K562 (cell line): ENCODE data around the gene NUB1. TPM values are rescaled to one million over a fixed set of nuclear protein-coding genes. Genes with fewer than 3 reads are reported as not detected.

ENCODE experiments used
- ATAC-seq: fragments of 200-7000 bp; cut with Tn5 transposase; 3 replicates; pipeline ENCODE4 v1.9.1; 2020; ENCODE audit warnings: moderate library complexity
- BruUV-seq: library from RNA; stranded (reverse); fragments of 400-500 nt; replicated peaks from 2 replicates; lab custom pipeline; 2021; lab: Mats Ljungman, UMichigan
- CTCF ChIA-PET: fragments of 300-600 bp; formaldehyde crosslinking; extraction: SDS; loops from one replicate; lab custom pipeline; 2021; ENCODE audit warnings: low intra/inter-chr PET ratio; lab: Yijun Ruan, JAX
- POLR2A ChIA-PET: fragments of 300-600, 350-650 bp; sonication (Branson Sonifier 250); formaldehyde crosslinking; extraction: SDS; loops from one replicate; lab custom pipeline; 2021; ENCODE audit warnings: antibody characterized with exemption, inconsistent platforms; lab: Yijun Ruan, JAX
- DNase-seq, 4 experiments: peaks; one replicate each; pipeline versions ENCODE4 v3.0.0 to v3.0.0-alpha.2; 2011 to 2018; ENCODE audit warnings: low spot score in 3 of 4, mixed read lengths in 3 of 4; ENCODE audit errors: extremely low read depth in 1 of 4
- FAIRE-seq: peaks from 2 replicates; lab custom pipeline; 2011; peaks lifted over from hg19 to GRCh38; lab: Jason Lieb, UNC
- H2AFZ ChIP-seq: 2 replicates; pipeline ENCODE4 v1.6.0; 2011; ENCODE audit warnings: low read depth, low read length, control low read depth, inconsistent platforms
- H3K27ac ChIP-seq: fragments of 200-600 bp; 3 replicates; pipeline ENCODE4 v1.8.0; 2011; ENCODE audit warnings: low read depth, mild to moderate bottlenecking, control low read depth, inconsistent platforms, low read length, moderate library complexity, mixed read lengths; ENCODE audit errors: extremely low read depth
- H3K27me3 ChIP-seq, 2 experiments: fragments of 300-600 bp in 1 of 2; 2 replicates in 1 of 2; 3 replicates in 1 of 2; pipeline versions ENCODE4 v1.6.0 to v1.8.0; 2011; ENCODE audit warnings: inconsistent platforms in 2 of 2, low read length in 2 of 2, mild to moderate bottlenecking in 1 of 2, mixed read lengths in 1 of 2, moderate library complexity in 1 of 2; ENCODE audit not compliant: control insufficient read depth in 2 of 2, insufficient read depth in 2 of 2
- H3K36me3 ChIP-seq: fragments of 300-600 bp; 3 replicates; pipeline ENCODE4 v1.8.0; 2011; ENCODE audit warnings: mild to moderate bottlenecking, low read length, inconsistent platforms; ENCODE audit not compliant: control insufficient read depth, insufficient read depth
- H3K4me1 ChIP-seq, 2 experiments: fragments of 200-600 bp in 1 of 2; replicated peaks in 1 of 2; 2 replicates in 1 of 2; 3 replicates in 1 of 2; pipeline versions ENCODE4 v1.5.1 to v1.8.0; 2011; ENCODE audit warnings: inconsistent platforms in 2 of 2, low read length in 2 of 2, mild to moderate bottlenecking in 1 of 2, mixed read lengths in 1 of 2, moderate library complexity in 1 of 2; ENCODE audit not compliant: control insufficient read depth in 2 of 2, insufficient read depth in 2 of 2
- H3K4me2 ChIP-seq: 2 replicates; pipeline ENCODE4 v1.6.1; 2011; ENCODE audit warnings: low read length, control low read depth, inconsistent platforms, mixed read lengths; ENCODE audit not compliant: insufficient read depth
- H3K4me3 ChIP-seq: fragments of 200-600 bp; sonication (generic), shearing (Covaris generic); 2 replicates; pipeline ENCODE4 v1.5.1; 2016; ENCODE audit warnings: control low read depth, inconsistent platforms
- H3K79me2 ChIP-seq: fragments of 200-600 bp; 3 replicates; pipeline ENCODE4 v1.8.0; 2011; ENCODE audit warnings: low read length, inconsistent platforms; ENCODE audit not compliant: control insufficient read depth, insufficient read depth
- H3K9ac ChIP-seq, 2 experiments: 2 replicates each; pipeline versions ENCODE4 v1.6.0 to v1.6.1; 2011; ENCODE audit warnings: low read depth in 2 of 2, low read length in 2 of 2, control low read depth in 1 of 2, inconsistent platforms in 1 of 2, mild to moderate bottlenecking in 1 of 2, mixed read lengths in 1 of 2; ENCODE audit not compliant: insufficient read depth in 1 of 2
- H3K9me1 ChIP-seq: one replicate; pipeline ENCODE4 v1.6.0; 2011; ENCODE audit warnings: inconsistent platforms, mild to moderate bottlenecking, low read length, moderate library complexity; ENCODE audit not compliant: control insufficient read depth, insufficient read depth
- H3K9me3 ChIP-seq: replicated peaks from 2 replicates; pipeline ENCODE4 v1.5.1; 2011; ENCODE audit warnings: low read depth, low read length, inconsistent platforms; ENCODE audit not compliant: control insufficient read depth, insufficient read depth
- H4K20me1 ChIP-seq: replicated peaks from 2 replicates; pipeline ENCODE4 v1.6.1; 2011; ENCODE audit warnings: low read length, inconsistent platforms, mixed read lengths; ENCODE audit not compliant: control insufficient read depth, insufficient read depth
- HMGN3 ChIP-seq: IDR thresholded peaks from 2 replicates; pipeline ENCODE4 v1.6.1; 2011; ENCODE audit warnings: borderline replicate concordance, low read depth, mild to moderate bottlenecking, mixed read lengths, low read length; ENCODE audit not compliant: insufficient read length; ENCODE audit errors: extremely low read depth
- POLR2G ChIP-seq: fragments of 200-400 bp; formaldehyde crosslinking; IDR thresholded peaks from 2 replicates; pipeline ENCODE4 v1.6.1; 2017; ENCODE audit warnings: low read depth, mild to moderate bottlenecking, antibody characterized with exemption, low read length, moderate library complexity
- SNIP1 ChIP-seq: fragments of 450-650 bp; IDR thresholded peaks from 2 replicates; pipeline ENCODE4 v1.7.1; 2017; ENCODE audit warnings: low read depth, mild to moderate bottlenecking
- SRSF3 ChIP-seq: fragments of 200-400 bp; formaldehyde crosslinking; IDR thresholded peaks from 2 replicates; pipeline ENCODE4 v1.6.1; 2016; ENCODE audit warnings: mild to moderate bottlenecking, low read length, moderate library complexity; ENCODE audit not compliant: insufficient read depth
- ZNF695 ChIP-seq: fragments of 450-650 bp; formaldehyde crosslinking; IDR thresholded peaks from 2 replicates; pipeline ENCODE4 v1.4.0; 2020; ENCODE audit warnings: mild to moderate bottlenecking, moderate library complexity
- WGBS: fragments of 100-300 bp; shearing (Covaris generic); methylation state at CpG from one replicate; pipeline ENCODE4 v1.1.6; 2016; ENCODE audit warnings: low coverage, mixed read lengths; ENCODE audit not compliant: insufficient coverage; ENCODE audit errors: missing lambda C conversion rate; 5-methylcytosine and 5-hydroxymethylcytosine counted together
- in situ Hi-C: fragments of 300-500 bp; cut with MboI; formaldehyde crosslinking; loops from 4 replicates; pipeline ENCODE4 v1.15.0; 2018; ENCODE audit warnings: inconsistent platforms, mixed read lengths
- intact Hi-C: fragments of 100-400 bp; cut with micrococcal nuclease; formaldehyde crosslinking; loops from 2 replicates; pipeline ENCODE4 v1.14.2; 2022
- polyA plus RNA-seq, 8 experiments: library from polyadenylated mRNA; depleted of rRNA in 4 of 8; stranded (reverse) in 5 of 8; unstranded in 3 of 8; fragments of >200 nt; fragmentation: Nextera tagmentation in 2 of 8; fragmentation: Illumina TruSeq in 1 of 8; extraction: Ambion mirVana in 2 of 8; extraction: Trizol in 1 of 8; gene quantifications; 2 replicates each; pipeline versions ENCODE4 v1.2.1 to v1.2.3, GENCODE V29; 2011 to 2014; ENCODE audit warnings: inconsistent platforms in 1 of 8, missing spikeins in 1 of 8
- total RNA-seq, 7 experiments: library from RNA; depleted of rRNA in 6 of 7; stranded (reverse); fragments of >200 nt in 6 of 7; fragmentation: Illumina TruSeq in 2 of 7; extraction: Trizol in 2 of 7; gene quantifications; 2 replicates each; pipeline versions ENCODE4 v1.2.1 to v1.2.3, GENCODE V29; 2011 to 2021; ENCODE audit warnings: low replicate concordance in 1 of 7
- TF ChIP-seq, protein P1 (sequence below): fragments of 250-450 bp; sonication (Bioruptor Pico); IDR thresholded peaks from 2 replicates; pipeline ENCODE4 v1.9.0; 2021; ENCODE audit warnings: mild to moderate bottlenecking, inconsistent platforms

NUB1 gene
- total and polyA plus RNA-seq, 9 of the 15 experiments (the other 6 are each of a cell fraction or from before 2014, with no cell fraction given) = 43.2 to 159 (median 85.2) TPM

DNA sequence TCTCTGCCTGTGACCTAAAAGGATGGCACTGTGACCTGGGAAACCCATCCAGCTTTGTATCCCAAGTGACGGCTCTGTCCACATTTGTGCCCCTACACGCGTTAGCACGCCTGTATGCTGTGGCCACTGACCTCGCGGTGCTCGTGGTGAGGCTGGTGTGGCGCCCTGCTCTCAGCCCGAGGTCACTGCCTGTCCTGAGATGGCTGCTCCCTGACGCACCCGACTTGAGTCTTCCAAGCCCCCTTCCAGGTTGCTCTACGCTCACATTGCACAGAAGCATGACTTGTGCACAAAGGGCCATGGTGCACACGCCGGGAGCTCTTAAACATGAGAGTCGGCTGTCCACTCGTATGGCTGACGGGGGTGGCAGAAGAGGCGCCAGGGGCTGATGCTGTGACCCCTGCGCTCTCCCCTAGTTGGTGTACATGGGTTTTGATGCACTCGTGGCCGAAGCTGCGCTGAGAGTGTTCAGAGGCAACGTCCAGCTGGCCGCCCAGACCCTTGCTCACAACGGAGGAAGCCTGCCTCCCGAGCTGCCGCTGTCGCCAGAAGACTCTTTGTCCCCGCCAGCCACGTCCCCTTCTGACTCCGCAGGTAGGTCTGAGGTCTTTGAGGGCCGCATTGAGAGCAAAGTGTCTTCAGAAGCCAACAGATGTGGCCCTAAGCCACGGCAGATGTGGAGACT, 34.7 kb downstream of the NUB1 start:
- in situ Hi-C loops = no loop called here
- Histone ChIP-seq H3K9ac (no peak overlapping the region), H3K27ac (no peak overlapping the region), H3K79me2 (no peaks in the 10 kb centered on the region), H3K27me3 (no peaks in the 10 kb centered on the region), H4K20me1 (0 out of 2 replicates have a peak, but pooled peaks cover 5% of the 10 kb centered on the region), H2AFZ (no peak overlapping the region), H3K4me2 (no peak overlapping the region), H3K9me1 (no peaks in the 10 kb centered on the region), H3K4me3 (no peak overlapping the region), H3K9me3 (no peaks in the 10 kb centered on the region), H3K4me1 (peaks cover 0 to 34% of the 10 kb centered on the region in 2 experiments; a peak in 3 of 5 replicates), H3K36me3 (peaks cover 40% of the 10 kb centered on the region; the same call in 1 of the 3 replicates)
- 86% methylated on average over 32 of the region's 33 CpGs for WGBS
- DNase-seq (no peak), ATAC-seq (no peak), FAIRE-seq (no peak)
- peak; percentile 31 for TF ChIP-seq HMGN3
- no peak for TF ChIP-seq SRSF3
- ChIA-PET POLR2A (no interaction called here), CTCF (no interaction called here)
- intact Hi-C loops = no loop called here
- no TSS peak for BruUV-seq

DNA sequence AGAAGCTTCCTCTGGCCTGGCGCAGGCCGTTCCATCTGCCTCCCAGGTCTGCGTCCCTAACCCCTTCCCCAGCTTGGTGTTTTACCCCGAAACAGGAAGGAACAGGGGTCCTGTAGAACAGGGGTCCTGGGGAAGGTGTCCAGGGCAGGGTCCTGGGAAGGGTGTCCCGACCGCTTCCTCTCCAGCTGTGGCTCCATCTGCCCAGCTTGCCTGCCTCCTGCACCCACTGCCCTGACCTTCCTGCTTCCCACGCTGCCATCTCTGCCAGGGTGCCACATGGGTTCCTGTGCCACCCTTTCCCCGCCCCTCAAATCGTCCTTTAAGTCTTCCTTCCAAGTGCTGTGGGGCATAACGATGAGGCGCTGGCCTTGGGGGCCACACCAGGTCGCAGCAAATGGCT, 35.8 kb downstream of the NUB1 start:
- in situ Hi-C loops = no loop called here
- H3K9me1 ChIP-seq = no peaks in the 10 kb centered on the region
- FAIRE-seq = no peak
- H3K36me3 ChIP-seq = peaks cover 37% of the 10 kb centered on the region; the same call in 1 of the 3 replicates
- BruUV-seq = no TSS peak
- no peak overlapping the region for H3K4me3 ChIP-seq
- ChIA-PET POLR2A (interaction anchor here (0.6 kb wide), 2 partner anchors 11 to 20 kb away, joined by 3 read pairs; no protein-coding TSS in a partner anchor), CTCF (no interaction called here)
- no peak overlapping the region for H3K9ac ChIP-seq
- no peak overlapping the region for H3K4me2 ChIP-seq
- no peak overlapping the region for H3K27ac ChIP-seq
- 0 out of 2 replicates have a peak, but pooled peaks cover 5% of the 10 kb centered on the region for H4K20me1 ChIP-seq
- intact Hi-C loops = no loop called here
- TF ChIP-seq POLR2G (0 out of 2 replicates have a peak, but pooled peaks have one; percentile 32), SNIP1 (no peak), ZNF695 (CRISPR knock-in tag) (no peak)
- TF ChIP-seq, protein P1, sequence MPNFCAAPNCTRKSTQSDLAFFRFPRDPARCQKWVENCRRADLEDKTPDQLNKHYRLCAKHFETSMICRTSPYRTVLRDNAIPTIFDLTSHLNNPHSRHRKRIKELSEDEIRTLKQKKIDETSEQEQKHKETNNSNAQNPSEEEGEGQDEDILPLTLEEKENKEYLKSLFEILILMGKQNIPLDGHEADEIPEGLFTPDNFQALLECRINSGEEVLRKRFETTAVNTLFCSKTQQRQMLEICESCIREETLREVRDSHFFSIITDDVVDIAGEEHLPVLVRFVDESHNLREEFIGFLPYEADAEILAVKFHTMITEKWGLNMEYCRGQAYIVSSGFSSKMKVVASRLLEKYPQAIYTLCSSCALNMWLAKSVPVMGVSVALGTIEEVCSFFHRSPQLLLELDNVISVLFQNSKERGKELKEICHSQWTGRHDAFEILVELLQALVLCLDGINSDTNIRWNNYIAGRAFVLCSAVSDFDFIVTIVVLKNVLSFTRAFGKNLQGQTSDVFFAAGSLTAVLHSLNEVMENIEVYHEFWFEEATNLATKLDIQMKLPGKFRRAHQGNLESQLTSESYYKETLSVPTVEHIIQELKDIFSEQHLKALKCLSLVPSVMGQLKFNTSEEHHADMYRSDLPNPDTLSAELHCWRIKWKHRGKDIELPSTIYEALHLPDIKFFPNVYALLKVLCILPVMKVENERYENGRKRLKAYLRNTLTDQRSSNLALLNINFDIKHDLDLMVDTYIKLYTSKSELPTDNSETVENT (CRISPR knock-in tag) = peak; percentile 41; the same call in 1 of the 2 replicates
- TF ChIP-seq, all 486 proteins: peak for 2
- H3K79me2 ChIP-seq = no peaks in the 10 kb centered on the region
- DNase-seq = no peak
- peaks cover 0 to 42% of the 10 kb centered on the region in 2 experiments; a peak in 3 of 5 replicates for H3K4me1 ChIP-seq
- H2AFZ ChIP-seq = no peak overlapping the region
- peaks cover 0 to 8% of the 10 kb centered on the region in 2 experiments; a peak in 1 of 5 replicates for H3K27me3 ChIP-seq
- 66% methylated on average over 12 of the region's 12 CpGs for WGBS
- H3K9me3 ChIP-seq = no peaks in the 10 kb centered on the region
- no peak for ATAC-seq
